ENCODE measurements around the gene CERCAM.

CERCAM gene

GRCh38 chr9:128406848-128407391 is 13.7 kb upstream of the CERCAM start:
- Histone ChIP-seq H3K79me2 (no peaks in the 10 kb centered on the region), H3K4me1 (no peaks in the 10 kb centered on the region), H3K27ac (no peak overlapping the region), H3K4me3 (ENCODE audit: low read depth, low read length) (no peak overlapping the region), H3K27me3 (ENCODE audit: control insufficient read depth, insufficient read depth, low read length) (no peaks in the 10 kb centered on the region), H3K9me3 (ENCODE audit: control insufficient read depth, low read length) (no peaks in the 10 kb centered on the region), H3K9ac (no peak overlapping the region), H2AFZ (no peak overlapping the region), H3K4me2 (ENCODE audit: low read length) (no peak overlapping the region), H3K36me3 (ENCODE audit: control insufficient read depth, insufficient read depth, low read length) (no peaks in the 10 kb centered on the region)
- TF ChIP-seq CTCF (IDR thresholded peaks at IDR 0.05): no peak

- H3K27me3 ChIP-seq (ENCODE audit: control insufficient read depth, insufficient read depth, low read length): no peaks in the 10 kb centered on the region
- no peak overlapping the region for H3K27ac ChIP-seq
- no peaks in the 10 kb centered on the region for H3K9me3 ChIP-seq (ENCODE audit: control insufficient read depth, low read length)
- no peak overlapping the region for H3K9ac ChIP-seq
- no peak for TF ChIP-seq CTCF (IDR thresholded peaks at IDR 0.05)
- no peaks in the 10 kb centered on the region for H3K79me2 ChIP-seq
- H3K4me2 ChIP-seq (ENCODE audit: low read length): no peak overlapping the region
- no peak overlapping the region for H3K4me3 ChIP-seq (ENCODE audit: low read depth, low read length)
- no peaks in the 10 kb centered on the region for H3K4me1 ChIP-seq
- no peak overlapping the region for H2AFZ ChIP-seq
- no peaks in the 10 kb centered on the region for H3K36me3 ChIP-seq (ENCODE audit: control insufficient read depth, insufficient read depth, low read length)
These were observed 11.7 kb upstream of the CERCAM start for GRCh38 chr9:128408963-128409431.

- Histone ChIP-seq H3K27me3 (ENCODE audit: control insufficient read depth, insufficient read depth, low read length) (no peaks in the 10 kb centered on the region), H3K27ac (no peak overlapping the region)
These were observed 11.2 kb upstream of the CERCAM start for GRCh38 chr9:128409450-128409849.

GRCh38 chr9:128409978-128410377 is 10.7 kb upstream of the CERCAM start:
- TF ChIP-seq CTCF (IDR thresholded peaks at IDR 0.05): no peak
- no peak overlapping the region for H3K27ac ChIP-seq
- H3K36me3 ChIP-seq (ENCODE audit: control insufficient read depth, insufficient read depth, low read length): no peaks in the 10 kb centered on the region
- no peaks in the 10 kb centered on the region for H3K9me3 ChIP-seq (ENCODE audit: control insufficient read depth, low read length)
- H3K4me3 ChIP-seq (ENCODE audit: low read depth, low read length): no peak overlapping the region
- no peak overlapping the region for H2AFZ ChIP-seq
- no peak overlapping the region for H3K9ac ChIP-seq
- H3K27me3 ChIP-seq (ENCODE audit: control insufficient read depth, insufficient read depth, low read length): no peaks in the 10 kb centered on the region
- H3K4me2 ChIP-seq (ENCODE audit: low read length): no peak overlapping the region
- H3K79me2 ChIP-seq: no peaks in the 10 kb centered on the region
- H3K4me1 ChIP-seq: no peaks in the 10 kb centered on the region

More at GRCh38 chr9:128409450-128409849, 11.2 kb upstream of the CERCAM start:
- H3K9ac ChIP-seq: no peak overlapping the region
- TF ChIP-seq CTCF (IDR thresholded peaks at IDR 0.05): no peak
- no peaks in the 10 kb centered on the region for H3K4me1 ChIP-seq
- no peaks in the 10 kb centered on the region for H3K36me3 ChIP-seq (ENCODE audit: control insufficient read depth, insufficient read depth, low read length)
- no peaks in the 10 kb centered on the region for H3K9me3 ChIP-seq (ENCODE audit: control insufficient read depth, low read length)
- no peak overlapping the region for H3K4me3 ChIP-seq (ENCODE audit: low read depth, low read length)
- H2AFZ ChIP-seq: no peak overlapping the region
- H3K4me2 ChIP-seq (ENCODE audit: low read length): no peak overlapping the region
- H3K79me2 ChIP-seq: no peaks in the 10 kb centered on the region
